HepG2 (cell line): Measurements from ENCODE around the gene NABP1. TPM values are rescaled to one million over a fixed set of nuclear protein-coding genes. Genes with fewer than 3 reads are reported as not detected.

ENCODE experiments used
- ATF5 ChIP-seq: sonication (generic); formaldehyde crosslinking; IDR thresholded peaks from 2 replicates; pipeline ENCODE4 v1.4.0; 2020; ENCODE audit warnings: mild to moderate bottlenecking, low read depth, missing genetic modification reagents
- CHD4 ChIP-seq: fragments of 200-600 bp; sonication (generic); IDR thresholded peaks from 2 replicates; pipeline ENCODE4 v1.7.0; 2017; ENCODE audit warnings: mild to moderate bottlenecking, low read length, borderline replicate concordance
- DNMT1 ChIP-seq: sonication (generic); formaldehyde crosslinking; IDR thresholded peaks from 2 replicates; pipeline ENCODE4 v1.5.1; 2020; ENCODE audit warnings: mild to moderate bottlenecking, missing genetic modification reagents
- ELF1 ChIP-seq: sonication (generic); formaldehyde crosslinking; IDR thresholded peaks from 2 replicates; pipeline ENCODE4 v1.4.0; 2020; ENCODE audit warnings: missing genetic modification reagents
- ERF ChIP-seq: IDR thresholded peaks from 2 replicates; pipeline ENCODE4 v1.6.1; 2018; ENCODE audit warnings: missing biosample characterization, missing genetic modification reagents
- HIVEP1 ChIP-seq: sonication (generic); formaldehyde crosslinking; IDR thresholded peaks from 2 replicates; pipeline ENCODE4 v1.4.0; 2020; ENCODE audit warnings: mild to moderate bottlenecking, missing genetic modification reagents
- KDM2A ChIP-seq: sonication (generic); formaldehyde crosslinking; IDR thresholded peaks from 2 replicates; pipeline ENCODE4 v1.4.0; 2020; ENCODE audit warnings: low read depth, missing genetic modification reagents, borderline replicate concordance
- POLR2AphosphoS5 ChIP-seq: IDR thresholded peaks from 2 replicates; pipeline ENCODE4 v1.6.1; 2012; ENCODE audit warnings: low read depth, low read length
- SNAPC5 ChIP-seq: sonication (generic); formaldehyde crosslinking; IDR thresholded peaks from 2 replicates; pipeline ENCODE4 v1.8.1; 2023; ENCODE audit warnings: mild to moderate bottlenecking, missing genetic modification reagents, borderline replicate concordance
- TARDBP ChIP-seq: sonication (generic); formaldehyde crosslinking; IDR thresholded peaks from 2 replicates; pipeline ENCODE4 v1.8.0; 2022; ENCODE audit warnings: mild to moderate bottlenecking, missing genetic modification reagents
- TFE3 ChIP-seq: IDR thresholded peaks from 2 replicates; pipeline ENCODE4 v1.6.1; 2016
- THRA ChIP-seq: sonication (generic); formaldehyde crosslinking; IDR thresholded peaks from 2 replicates; pipeline ENCODE4 v1.4.0; 2020; ENCODE audit warnings: missing genetic modification reagents, borderline replicate concordance
- YY1 ChIP-seq: IDR thresholded peaks from 2 replicates; pipeline ENCODE4 v1.6.1; 2011; ENCODE audit warnings: low read length, low read depth, moderate library complexity, mild to moderate bottlenecking; ENCODE audit not compliant: insufficient read depth, insufficient replicate concordance
- ZBTB3 ChIP-seq: sonication (generic); formaldehyde crosslinking; IDR thresholded peaks from 2 replicates; pipeline ENCODE4 v1.4.0; 2020; ENCODE audit warnings: low read depth, mild to moderate bottlenecking, moderate library complexity, missing genetic modification reagents, borderline replicate concordance
- ZBTB7B ChIP-seq: sonication (generic); formaldehyde crosslinking; IDR thresholded peaks from 2 replicates; pipeline ENCODE4 v1.4.0; 2020; ENCODE audit warnings: missing genetic modification reagents
- ZEB1 ChIP-seq: IDR thresholded peaks from 2 replicates; pipeline ENCODE4 v1.6.1; 2012; ENCODE audit warnings: mild to moderate bottlenecking, low read depth, inconsistent platforms; ENCODE audit not compliant: insufficient replicate concordance
- ZFAT ChIP-seq: sonication (generic); formaldehyde crosslinking; conservative IDR thresholded peaks from 2 replicates; pipeline ENCODE4 v1.8.1; 2023; ENCODE audit warnings: missing genetic modification reagents, inconsistent platforms
- ZFP41 ChIP-seq: sonication (generic); formaldehyde crosslinking; IDR thresholded peaks from 2 replicates; pipeline ENCODE4 v1.4.0; 2020; ENCODE audit warnings: mild to moderate bottlenecking, missing genetic modification reagents, borderline replicate concordance
- ZMYM3 ChIP-seq: sonication (generic); formaldehyde crosslinking; IDR thresholded peaks from 2 replicates; pipeline ENCODE4 v1.5.1; 2020; ENCODE audit warnings: mild to moderate bottlenecking, missing genetic modification reagents
- ZNF281 ChIP-seq: sonication (generic); formaldehyde crosslinking; IDR thresholded peaks from 2 replicates; pipeline ENCODE4 v1.4.0; 2020; ENCODE audit warnings: missing genetic modification reagents, borderline replicate concordance
- ZNF329 ChIP-seq: sonication (generic); formaldehyde crosslinking; IDR thresholded peaks from 2 replicates; pipeline ENCODE4 v1.9.0; 2021; ENCODE audit warnings: low read depth, mild to moderate bottlenecking, missing genetic modification reagents
- ZNF557 ChIP-seq: sonication (generic); formaldehyde crosslinking; IDR thresholded peaks from 2 replicates; pipeline ENCODE4 v1.4.0; 2020; ENCODE audit warnings: missing genetic modification reagents
- ZNF598 ChIP-seq: sonication (generic); formaldehyde crosslinking; IDR thresholded peaks from 2 replicates; pipeline ENCODE4 v1.5.1; 2020; ENCODE audit warnings: mild to moderate bottlenecking, missing genetic modification reagents, borderline replicate concordance
- ZNF749 ChIP-seq: sonication (generic); formaldehyde crosslinking; IDR thresholded peaks from 2 replicates; pipeline ENCODE4 v1.8.0; 2022; ENCODE audit warnings: mild to moderate bottlenecking, missing genetic modification reagents, moderate library complexity, borderline replicate concordance
- polyA plus RNA-seq, 8 experiments: library from polyadenylated mRNA; depleted of rRNA in 3 of 8; stranded (reverse) in 7 of 8; unstranded in 1 of 8; fragments of >200 nt; fragmentation: Illumina TruSeq in 4 of 8; extraction: Trizol in 4 of 8; gene quantifications; 2 replicates each; pipeline versions ENCODE4 v1.2.1 to v1.2.3, GENCODE V29; 2011 to 2016; ENCODE audit warnings: low read depth in 4 of 8, missing spikeins in 1 of 8, mixed read lengths in 1 of 8; ENCODE audit not compliant: insufficient read depth in 1 of 8
- total RNA-seq, 5 experiments: library from RNA; depleted of rRNA; stranded (reverse); fragments of >200 nt; fragmentation: Illumina TruSeq; extraction: Trizol; gene quantifications; 2 replicates each; pipeline ENCODE4 v1.2.3, GENCODE V29; 2016; ENCODE audit warnings: low read depth in 1 of 5

The NABP1 gene
- total and polyA plus RNA-seq, 2 of the 13 experiments (the other 11 are each of a cell fraction or from before 2014, with no cell fraction given), result 14.9 to 19.8 TPM

- peak; percentile 87; the same call in 1 of the 2 replicates for TF ChIP-seq ZNF281 (CRISPR knock-in tag)
- no peak for TF ChIP-seq TARDBP
- peak; percentile 36; the same call in 1 of the 2 replicates for TF ChIP-seq KDM2A (CRISPR knock-in tag)
- TF ChIP-seq ERF (CRISPR knock-in tag), result no peak
- TF ChIP-seq THRA, result no peak
- peak; percentile 36 for TF ChIP-seq YY1
- TF ChIP-seq HIVEP1 (CRISPR knock-in tag), result 0 out of 2 replicates have a peak, but pooled peaks have one; percentile 5
- TF ChIP-seq ZMYM3 (CRISPR knock-in tag), result 0 out of 2 replicates have a peak, but pooled peaks have one; percentile 6
- TF ChIP-seq ZBTB7B (CRISPR knock-in tag), result no peak
- no peak for TF ChIP-seq ATF5
- TF ChIP-seq TFE3 (CRISPR knock-in tag), result no peak
- TF ChIP-seq POLR2AphosphoS5, result no peak
- no peak for TF ChIP-seq ZNF329
- TF ChIP-seq ZFAT, result no peak
- no peak for TF ChIP-seq ZNF557 (CRISPR knock-in tag)
- peak; percentile 13 for TF ChIP-seq ZEB1
- TF ChIP-seq ELF1 (CRISPR knock-in tag), result no peak
- no peak for TF ChIP-seq DNMT1
- 0 out of 2 replicates have a peak, but pooled peaks have one; percentile 42 for TF ChIP-seq ZBTB3 (CRISPR knock-in tag)
- no peak for TF ChIP-seq ZFP41
- TF ChIP-seq SNAPC5, result no peak
- TF ChIP-seq ZNF749 (CRISPR knock-in tag), result no peak
- peak; percentile 53; the same call in 1 of the 2 replicates for TF ChIP-seq CHD4
- TF ChIP-seq ZNF598 (CRISPR knock-in tag), result no peak
These were observed 633 bp downstream of the NABP1 start (continued) for GRCh38 chr2:191678437-191679100.
